ENCODE data around the gene IL25. TPM values are rescaled to one million over a fixed set of nuclear protein-coding genes. Genes with fewer than 3 reads are reported as not detected.

IL25 gene
- total and polyA plus RNA-seq, 2 of the 13 experiments (the other 11 are each of a cell fraction or from before 2014, with no cell fraction given) = not detected

DNA sequence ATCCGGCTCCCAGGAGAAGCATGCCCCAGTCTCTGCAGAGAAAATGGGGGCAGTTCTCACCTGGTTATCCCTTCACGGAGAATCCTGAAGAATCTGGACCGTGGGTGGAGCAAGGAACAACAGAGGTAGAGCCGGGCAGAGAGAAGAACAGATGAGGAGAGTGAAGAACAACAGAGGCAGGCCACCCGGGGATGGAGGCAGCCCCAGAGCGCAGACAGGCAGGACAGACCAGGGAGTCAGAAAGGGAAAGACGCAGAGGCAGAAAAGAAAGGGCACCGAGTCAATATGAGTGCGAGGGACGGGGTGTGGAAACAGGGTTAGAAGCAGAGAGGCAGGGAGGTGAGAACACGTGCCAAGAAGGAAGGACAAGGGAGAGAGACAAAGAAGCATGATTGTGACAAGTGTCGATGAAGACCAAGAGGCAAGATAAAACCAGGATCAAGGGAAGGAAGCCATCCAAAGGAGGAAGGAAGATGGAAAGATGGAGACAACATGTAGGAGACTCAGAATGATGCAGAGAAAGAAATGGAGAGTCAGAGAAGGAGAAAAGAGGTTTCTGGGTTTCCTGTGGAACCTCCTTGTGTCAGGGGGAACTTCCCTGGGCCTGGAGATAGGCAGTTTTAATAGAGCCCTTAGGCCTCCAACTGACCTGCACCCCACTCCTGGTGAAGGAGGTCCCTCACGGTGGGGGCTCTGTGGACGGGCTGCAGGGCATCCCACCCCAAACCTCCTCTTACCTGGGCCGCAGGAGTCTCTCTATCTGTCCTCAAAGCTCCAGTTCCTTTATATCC lies 35.1 kb downstream of the IL25 start, which contains the start of gene MYH6:
TSS of gene MYH6 (minus strand) at position 758 of the 791 bp plus-strand sequence. CDS start 1,050 bp downstream, outside the sequence.
- ChIA-PET POLR2A (no interaction called here), CTCF (ENCODE audit: low intra/inter-chr PET ratio, low total read pairs) (no interaction called here)
- H3K4me2 ChIP-seq (ENCODE audit: low read depth, low read length) = no peak within 1 kb of the TSS
- no peaks in the 10 kb centered on the region for H3K4me1 ChIP-seq (ENCODE audit: insufficient read depth, low read length)
- H4K20me1 ChIP-seq (ENCODE audit: insufficient read depth, low read length) = no peaks in the 10 kb centered on the region
- no peak within 1 kb of the TSS for H2AFZ ChIP-seq (ENCODE audit: low read length)
- FAIRE-seq = no peak
- no peak within 1 kb of the TSS for H3K27ac ChIP-seq (ENCODE audit: extremely low read length, insufficient read depth, low read length)
- 14% methylated on average over 15 of the region's 15 CpGs for WGBS (ENCODE audit: low lambda C conversion rate)
- no peak within 1 kb of the TSS for H3K4me3 ChIP-seq (replicated peaks in 1 of 3; ENCODE audit: insufficient read depth in 1 of 3, low read depth in 2 of 3, low read length in 3 of 3)
- no TSS peak for BruUV-seq (replicated peaks)
- no peaks in the 10 kb centered on the region for H3K36me3 ChIP-seq (replicated peaks in 1 of 2; ENCODE audit: control insufficient read depth in 1 of 2, insufficient read depth in 2 of 2, low read length in 2 of 2)
- peaks cover 51 to 100% of the 10 kb centered on the region in 2 experiments for H3K27me3 ChIP-seq (ENCODE audit: control insufficient read depth in 1 of 2, insufficient read depth in 2 of 2, low read length in 2 of 2)
- H3K9me3 ChIP-seq (ENCODE audit: low read length) = no peaks in the 10 kb centered on the region
- no peak for ATAC-seq
- intact Hi-C loops (cut with micrococcal nuclease; ENCODE audit: unreplicated experiment) = no loop called here
- no peak within 1 kb of the TSS for H3K9ac ChIP-seq (ENCODE audit: insufficient read depth, low read depth, low read length)
- DNase-seq (ENCODE audit: low spot score) = no peak
- H3K79me2 ChIP-seq (ENCODE audit: insufficient read depth, low read length) = no peaks in the 10 kb centered on the region
- in situ Hi-C loops (cut with HindIII; ENCODE audit: extremely low pct_ligation_motif_present, low pct_unique_long_range_greater_than_20kb) = no loop called here
- TF ChIP-seq NFAT5 (CRISPR knock-in tag; IDR thresholded peaks at IDR 0.05) (no peak), ZNF232 (CRISPR knock-in tag; IDR thresholded peaks at IDR 0.05; ENCODE audit: borderline replicate concordance) (no peak), EZH2 (conservative IDR thresholded peaks at IDR 0.05; ENCODE audit: low read depth, low read length) (0 out of 2 replicates have a peak, but pooled peaks have one; percentile 44), PHB2 (IDR thresholded peaks at IDR 0.05; ENCODE audit: partially characterized antibody) (peak; percentile 94), MED8 (CRISPR knock-in tag; IDR thresholded peaks at IDR 0.05; ENCODE audit: insufficient replicate concordance) (no peak), ZNF234 (CRISPR knock-in tag; conservative IDR thresholded peaks at IDR 0.05) (no peak), KDM5B (CRISPR knock-in tag; IDR thresholded peaks at IDR 0.05; ENCODE audit: borderline replicate concordance) (no peak)
- TF ChIP-seq, protein P1, sequence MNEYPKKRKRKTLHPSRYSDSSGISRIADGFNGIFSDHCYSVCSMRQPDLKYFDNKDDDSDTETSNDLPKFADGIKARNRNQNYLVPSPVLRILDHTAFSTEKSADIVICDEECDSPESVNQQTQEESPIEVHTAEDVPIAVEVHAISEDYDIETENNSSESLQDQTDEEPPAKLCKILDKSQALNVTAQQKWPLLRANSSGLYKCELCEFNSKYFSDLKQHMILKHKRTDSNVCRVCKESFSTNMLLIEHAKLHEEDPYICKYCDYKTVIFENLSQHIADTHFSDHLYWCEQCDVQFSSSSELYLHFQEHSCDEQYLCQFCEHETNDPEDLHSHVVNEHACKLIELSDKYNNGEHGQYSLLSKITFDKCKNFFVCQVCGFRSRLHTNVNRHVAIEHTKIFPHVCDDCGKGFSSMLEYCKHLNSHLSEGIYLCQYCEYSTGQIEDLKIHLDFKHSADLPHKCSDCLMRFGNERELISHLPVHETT (CRISPR knock-in tag; conservative IDR thresholded peaks at IDR 0.05) = no peak

Data from HepG2 (cell line).